ENCODE results near the gene CYBC1.
"Not testable (repeated sequence)": the region's sequence is repeated elsewhere in the genome, so short reads cannot be mapped to it uniquely, and the experiment has no call there.

Gene CYBC1

DNA sequence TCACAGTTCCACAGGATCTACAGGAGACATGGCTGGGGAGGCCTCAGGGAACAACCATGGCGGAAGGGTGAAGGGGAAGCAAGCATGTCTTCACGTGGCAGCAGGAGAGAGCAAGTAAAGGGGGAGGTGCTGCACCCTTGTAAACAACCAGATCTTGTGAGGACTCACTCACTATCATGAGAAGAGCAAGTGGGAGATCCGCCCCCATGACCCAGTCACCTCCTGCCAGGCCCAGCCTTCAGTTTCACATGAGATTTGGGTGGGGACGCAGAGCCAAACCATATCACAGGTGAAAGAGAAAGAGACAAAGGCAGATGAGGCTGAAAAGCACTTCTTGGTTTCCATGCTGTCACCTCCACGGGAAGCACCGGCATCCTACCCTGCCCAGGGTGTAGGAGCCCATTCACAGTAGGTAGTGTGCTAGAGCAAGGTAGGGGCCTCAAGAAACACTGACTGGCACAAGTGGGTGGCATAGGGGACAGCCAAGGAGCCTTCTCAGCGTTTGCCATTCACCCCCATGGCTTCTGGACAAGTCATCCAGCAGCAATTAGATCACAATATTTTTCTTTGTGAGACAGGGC is 14.6 kb upstream of the CYBC1 start:
- no peak overlapping the region for H3K4me3 ChIP-seq (replicated peaks; ENCODE audit: low read depth, low read length)
- no peak for DNase-seq (ENCODE audit: extremely low read depth, low read depth)
- TF ChIP-seq, protein P1, sequence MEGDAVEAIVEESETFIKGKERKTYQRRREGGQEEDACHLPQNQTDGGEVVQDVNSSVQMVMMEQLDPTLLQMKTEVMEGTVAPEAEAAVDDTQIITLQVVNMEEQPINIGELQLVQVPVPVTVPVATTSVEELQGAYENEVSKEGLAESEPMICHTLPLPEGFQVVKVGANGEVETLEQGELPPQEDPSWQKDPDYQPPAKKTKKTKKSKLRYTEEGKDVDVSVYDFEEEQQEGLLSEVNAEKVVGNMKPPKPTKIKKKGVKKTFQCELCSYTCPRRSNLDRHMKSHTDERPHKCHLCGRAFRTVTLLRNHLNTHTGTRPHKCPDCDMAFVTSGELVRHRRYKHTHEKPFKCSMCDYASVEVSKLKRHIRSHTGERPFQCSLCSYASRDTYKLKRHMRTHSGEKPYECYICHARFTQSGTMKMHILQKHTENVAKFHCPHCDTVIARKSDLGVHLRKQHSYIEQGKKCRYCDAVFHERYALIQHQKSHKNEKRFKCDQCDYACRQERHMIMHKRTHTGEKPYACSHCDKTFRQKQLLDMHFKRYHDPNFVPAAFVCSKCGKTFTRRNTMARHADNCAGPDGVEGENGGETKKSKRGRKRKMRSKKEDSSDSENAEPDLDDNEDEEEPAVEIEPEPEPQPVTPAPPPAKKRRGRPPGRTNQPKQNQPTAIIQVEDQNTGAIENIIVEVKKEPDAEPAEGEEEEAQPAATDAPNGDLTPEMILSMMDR (IDR thresholded peaks at IDR 0.05; ENCODE audit: low read depth, low read length, missing control alignments): no peak

DNA sequence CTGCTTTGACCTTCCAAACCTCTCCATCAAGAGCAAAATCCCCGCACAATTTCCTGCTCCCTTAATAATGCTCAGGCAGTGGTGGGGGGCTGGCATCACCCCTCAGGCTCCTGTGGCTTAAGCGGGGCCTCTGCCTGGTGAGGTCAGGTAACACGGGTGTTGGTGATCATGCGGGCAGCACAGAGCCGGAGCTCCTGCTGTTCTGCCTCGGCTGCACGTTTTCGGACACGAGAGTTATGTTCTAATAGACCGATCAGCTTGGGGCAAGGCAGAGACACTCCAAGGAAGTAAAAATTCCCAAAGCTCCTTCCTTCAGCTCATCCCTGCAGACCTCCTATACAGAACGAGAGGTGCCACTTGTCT is 14.0 kb upstream of the CYBC1 start:
- DNase-seq (ENCODE audit: extremely low read depth, low read depth): no peak
- TF ChIP-seq, protein P1 (IDR thresholded peaks at IDR 0.05; ENCODE audit: low read depth, low read length, missing control alignments): no peak
- no peak overlapping the region for H3K4me3 ChIP-seq (replicated peaks; ENCODE audit: low read depth, low read length)

DNA sequence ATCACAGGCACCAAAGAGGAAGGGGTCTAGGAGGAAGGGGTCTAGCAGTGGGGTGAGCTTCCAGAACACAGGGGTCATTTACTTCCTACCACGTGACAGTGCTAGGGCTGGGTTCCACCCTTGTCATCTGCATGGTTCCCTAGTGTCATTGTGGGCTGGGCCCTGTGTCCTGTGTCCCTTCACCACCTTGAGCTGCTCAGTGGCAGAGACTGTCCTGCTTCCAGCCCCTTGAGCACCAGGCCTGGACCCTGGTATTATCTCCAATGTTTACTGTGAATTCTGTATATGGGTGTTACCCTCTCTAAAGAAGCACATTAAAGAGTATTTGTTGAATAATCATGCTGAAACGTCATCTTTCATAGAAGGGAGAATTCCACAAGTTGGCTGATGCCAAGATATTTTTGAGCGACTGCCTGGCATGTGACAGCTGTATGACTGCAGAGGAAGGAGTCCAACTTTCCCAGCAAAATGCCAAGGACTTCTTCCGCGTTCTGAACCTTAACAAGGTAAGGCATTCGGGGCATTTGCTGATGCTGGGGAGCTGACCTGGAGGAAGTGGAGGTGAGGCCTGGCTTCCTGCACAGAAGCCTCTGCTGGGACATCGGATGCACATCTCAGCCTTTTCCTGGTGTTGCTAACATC is 13.5 kb upstream of the CYBC1 start:
- DNase-seq (ENCODE audit: extremely low read depth, low read depth): no peak
- H3K4me3 ChIP-seq (replicated peaks; ENCODE audit: low read depth, low read length): no peak overlapping the region
- TF ChIP-seq, protein P1 (IDR thresholded peaks at IDR 0.05; ENCODE audit: low read depth, low read length, missing control alignments): no peak

DNA sequence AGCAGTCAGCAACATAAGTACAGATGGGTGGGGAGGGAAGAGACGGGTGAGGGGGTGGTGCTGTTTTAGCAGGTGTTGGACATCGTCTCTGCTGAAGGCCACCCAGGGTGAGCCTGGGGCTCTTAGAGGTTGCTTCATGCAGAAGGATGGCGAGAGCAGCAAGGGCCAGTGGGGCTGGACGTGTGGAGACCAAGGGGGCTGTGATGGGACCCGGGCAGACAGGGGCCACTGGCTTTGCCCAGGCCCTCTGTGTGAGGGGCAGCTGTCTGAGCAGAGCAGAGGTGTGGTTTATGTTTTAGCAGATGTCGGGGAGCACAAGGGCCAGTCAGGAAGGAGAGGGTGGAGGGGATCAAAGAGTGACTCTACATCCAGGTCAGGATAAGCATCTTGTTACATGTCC is 12.8 kb upstream of the CYBC1 start:
- TF ChIP-seq, protein P1 (IDR thresholded peaks at IDR 0.05; ENCODE audit: low read depth, low read length, missing control alignments): no peak
- DNase-seq (ENCODE audit: extremely low read depth, low read depth): no peak
- H3K4me3 ChIP-seq (replicated peaks; ENCODE audit: low read depth, low read length): no peak overlapping the region

DNA sequence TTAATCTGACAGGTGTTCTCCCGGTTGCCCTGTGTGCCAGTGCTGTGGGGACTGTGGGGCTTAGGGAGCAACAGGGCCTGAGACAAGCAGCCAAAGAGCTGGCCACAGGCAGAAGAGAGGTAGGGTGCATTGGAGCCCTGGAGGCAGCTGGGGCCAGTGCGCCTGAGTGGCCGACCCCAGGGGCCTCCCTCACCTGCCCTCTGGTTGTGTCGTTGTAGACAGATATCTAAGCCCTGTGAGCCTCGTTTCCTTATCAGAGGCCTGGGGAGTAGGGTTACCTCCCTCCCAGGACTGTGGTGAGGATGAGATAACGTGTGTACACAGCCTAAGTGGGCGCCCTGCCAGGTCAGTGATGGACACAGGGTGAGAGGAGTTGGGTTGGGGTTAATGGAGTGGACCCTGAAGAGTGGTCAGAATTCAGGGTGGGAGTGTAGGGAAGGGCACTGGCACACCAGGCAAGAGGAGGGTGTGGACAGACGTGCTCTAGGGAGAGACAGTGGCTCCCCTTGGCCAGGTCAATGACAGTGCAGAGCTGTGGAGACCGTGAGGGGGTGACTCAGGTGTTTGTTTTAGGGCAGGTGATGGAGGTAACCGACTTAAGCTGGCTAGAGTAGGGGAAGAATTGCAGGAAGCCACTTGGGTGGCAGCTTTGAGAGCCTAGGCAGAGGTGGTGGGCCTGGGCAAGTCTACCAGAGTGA is 11.4 kb upstream of the CYBC1 start:
- H3K4me3 ChIP-seq (replicated peaks; ENCODE audit: low read depth, low read length): no peak overlapping the region
- TF ChIP-seq, protein P1 (IDR thresholded peaks at IDR 0.05; ENCODE audit: low read depth, low read length, missing control alignments): no peak
- DNase-seq (ENCODE audit: extremely low read depth, low read depth): no peak

DNA sequence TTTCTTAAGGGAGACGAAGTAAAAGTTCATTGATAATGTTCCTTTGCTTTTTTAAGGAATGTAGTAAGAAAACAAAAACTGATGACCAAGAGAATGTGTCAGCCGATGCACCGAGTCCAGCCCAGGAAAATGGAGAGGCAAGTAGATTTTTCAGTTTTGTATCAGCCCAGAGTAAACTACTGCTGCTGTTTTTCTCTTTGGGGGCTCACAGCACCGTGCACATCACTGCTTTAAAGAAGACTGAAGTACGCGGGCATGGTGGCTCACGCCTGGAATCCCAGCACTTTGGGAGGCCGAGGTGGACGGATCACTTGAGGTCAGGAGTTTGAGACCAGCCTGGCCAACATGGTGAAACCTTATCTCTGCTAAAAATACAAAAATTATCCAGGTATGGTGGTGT is 9.4 kb upstream of the CYBC1 start:
- H3K4me3 ChIP-seq (replicated peaks; ENCODE audit: low read depth, low read length); DNase-seq (ENCODE audit: extremely low read depth, low read depth): not testable (repeated sequence)

DNA sequence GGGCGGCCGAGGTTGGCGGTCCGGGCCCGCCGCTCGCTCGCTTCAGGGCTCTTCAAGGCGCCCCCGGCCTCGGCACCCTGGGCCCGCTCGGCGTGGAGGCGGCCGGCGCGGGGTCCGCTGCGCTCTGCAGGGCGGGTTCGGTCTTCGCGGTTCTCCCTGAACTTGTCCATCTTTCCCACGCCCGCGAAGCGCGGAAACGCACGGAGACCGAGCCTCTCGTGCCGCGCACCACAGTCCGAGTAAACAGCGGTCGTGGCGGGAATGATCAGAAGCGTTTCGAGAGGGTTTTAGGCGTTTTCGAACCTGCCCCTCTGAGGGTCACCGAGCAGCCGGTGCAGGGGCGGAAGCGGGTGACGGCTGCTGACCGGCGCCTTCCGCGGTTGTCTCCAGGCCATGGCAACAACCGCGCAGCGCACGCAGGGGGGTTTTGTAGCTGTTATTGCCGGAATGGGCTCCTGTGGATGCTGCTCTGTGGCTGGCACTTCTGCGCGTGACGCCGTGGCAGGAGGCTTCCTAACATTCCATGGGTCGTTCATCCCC is 8.4 kb upstream of the CYBC1 start:
- TF ChIP-seq, protein P1 (IDR thresholded peaks at IDR 0.05; ENCODE audit: low read depth, low read length, missing control alignments): no peak
- no peak for DNase-seq (ENCODE audit: extremely low read depth, low read depth)

More for the DNA sequence above, 8.4 kb upstream of the CYBC1 start:
- peak overlapping the region; percentile 77 for H3K4me3 ChIP-seq (replicated peaks; ENCODE audit: low read depth, low read length)

Data from HFF-Myc (cell line).